Motor neuron (in vitro differentiated cells): ENCODE results near the gene TTN. TPM values are rescaled to one million over a fixed set of nuclear protein-coding genes. Genes with fewer than 3 reads are reported as not detected.

Experiments used
- ATAC-seq, 8 experiments: fragments of 200-7000 bp; cut with Tn5 transposase; replicated peaks in 6 of 8; 2 replicates each; pipeline ENCODE4 v1.8.0; 2021; ENCODE audit warnings: mild to moderate bottlenecking in 8 of 8, moderate library complexity in 8 of 8
- H3K27ac ChIP-seq, 2 donors: fragments of 250-450 bp; sonication (Bioruptor Pico); 2 replicates each; pipeline ENCODE4 v1.9.0; 2021; ENCODE audit warnings: antibody characterized with exemption in 2 of 2, mild to moderate bottlenecking in 2 of 2, moderate library complexity in 1 of 2
- H3K4me1 ChIP-seq, 2 donors: fragments of 250-450 bp; sonication (Bioruptor Pico); replicated peaks in 1 of 2; 2 replicates each; pipeline ENCODE4 v1.6.1; 2021; ENCODE audit warnings: antibody characterized with exemption in 2 of 2, mild to moderate bottlenecking in 2 of 2, moderate library complexity in 1 of 2
- H3K4me3 ChIP-seq, 5 donors: fragments of 250-450 bp; sonication (Bioruptor Pico); 2 replicates each; pipeline ENCODE4 v1.9.0; 2021; ENCODE audit warnings: antibody characterized with exemption in 5 of 5, mild to moderate bottlenecking in 5 of 5, moderate library complexity in 4 of 5
- WGBS, 10 experiments: fragments of 450-650 bp; shearing (Covaris generic); methylation state at CpG; one replicate each; pipeline ENCODE4 v1.0.0; 2022; 5-methylcytosine and 5-hydroxymethylcytosine counted together
- in situ Hi-C, 9 experiments: fragments of 400-800 bp; cut with MboI; loops; one replicate each; pipeline ENCODE4 v1.15.0; 2021; ENCODE audit warnings: low sequenced_read_pairs in 9 of 9, low pct_unique_long_range_greater_than_20kb in 2 of 9; ENCODE audit not compliant: unreplicated experiment in 9 of 9
- total RNA-seq, 8 experiments: library from RNA; unstranded; fragments of 300-600 nt; gene quantifications; 2 replicates each; pipeline versions ENCODE4 v1.2.3 to v1.2.4, GENCODE V29; 2022

Gene TTN
- total RNA-seq, 8 experiments from 2014 or later = 0.27 to 2.1 (median 0.90) TPM

DNA sequence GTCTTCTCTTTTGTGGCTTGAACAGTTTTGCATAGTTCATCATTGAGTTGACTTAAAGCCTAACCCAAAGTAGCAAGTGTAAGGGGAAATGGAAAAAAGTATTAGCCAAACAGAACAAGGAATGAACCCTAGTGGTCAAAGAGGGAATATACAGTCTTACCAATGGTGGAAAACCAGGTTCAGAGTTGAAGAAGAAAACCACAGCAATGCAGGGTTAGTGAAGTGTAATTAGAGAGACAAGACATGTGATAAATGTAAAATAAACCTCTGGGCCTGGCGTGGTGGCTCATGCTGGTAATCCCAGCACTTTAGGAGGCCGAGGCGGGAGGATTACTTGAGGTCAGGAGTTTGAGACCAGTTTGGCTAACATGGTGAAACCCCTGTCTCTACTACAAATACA is 2.4 kb downstream of the TTN start:
- H3K4me3 ChIP-seq = no peak overlapping the region
- 43 to 100% (median 80%) methylated on average over 1 to 3 of the region's 3 CpGs; no CpG with 5 or more reads in 3 of the 10 experiments for WGBS, 10 experiments
- no peaks in the 10 kb centered on the region for H3K4me1 ChIP-seq
- peak in 2 of 8 experiments; percentile 27 to 45 for ATAC-seq
- in situ Hi-C loops = no loop called here
- no peak overlapping the region for H3K27ac ChIP-seq

DNA sequence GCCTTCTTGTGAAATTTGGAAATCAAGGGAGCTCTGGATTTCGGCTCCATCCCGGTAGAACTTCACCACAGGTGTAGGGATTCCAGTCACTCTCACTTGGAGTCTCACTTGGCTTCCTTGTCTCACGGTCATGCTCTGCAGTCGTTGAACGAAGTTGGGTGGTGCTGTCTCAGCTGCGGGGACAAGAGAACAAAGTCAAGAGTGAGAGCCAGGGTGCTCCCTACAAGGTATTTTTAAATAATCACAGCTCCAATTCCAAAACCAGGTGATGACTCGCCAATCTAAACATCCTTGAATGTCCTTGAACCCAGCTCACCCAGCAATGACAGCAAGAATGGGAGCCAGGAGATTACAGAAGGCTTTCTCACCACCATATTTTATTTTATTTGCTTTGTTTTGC is 6.7 kb downstream of the TTN start:
- Histone ChIP-seq H3K4me1 (no peaks in the 10 kb centered on the region), H3K4me3 (no peak overlapping the region), H3K27ac (no peak overlapping the region)
- WGBS, 10 experiments = 20 to 100% (median 80%) methylated on average over 1 to 7 of the region's 7 CpGs; no CpG with 5 or more reads in 1 of the 10 experiments
- no peak for ATAC-seq
- in situ Hi-C loops = no loop called here

DNA sequence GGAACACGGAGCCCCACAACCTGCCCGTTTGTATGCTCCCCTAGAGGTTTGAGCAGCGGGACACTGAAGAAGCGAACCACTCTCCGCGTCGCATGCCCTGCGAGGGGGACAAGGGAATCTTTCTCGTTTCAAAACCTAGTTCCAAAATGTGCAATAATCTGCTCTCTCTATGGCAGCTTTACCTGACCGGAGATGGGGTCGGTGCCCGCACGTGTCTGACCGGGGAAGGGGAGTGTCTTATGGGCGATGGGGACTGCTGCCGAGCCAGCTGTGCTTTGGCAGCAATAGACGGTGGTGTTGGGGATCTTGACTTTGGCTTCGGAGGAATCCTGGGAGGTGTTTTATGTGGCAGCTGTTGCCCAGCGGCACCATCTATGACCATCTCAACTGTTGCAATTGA is 7.9 kb downstream of the TTN start:
- ATAC-seq = no peak
- WGBS, 10 experiments = 53 to 100% (median 96%) methylated on average over 1 to 13 of the region's 19 CpGs; no CpG with 5 or more reads in 3 of the 10 experiments
- H3K4me3 ChIP-seq = no peak overlapping the region
- H3K4me1 ChIP-seq = no peaks in the 10 kb centered on the region
- H3K27ac ChIP-seq = no peak overlapping the region
- in situ Hi-C loops = loop anchor here in 5 of 9 experiments (10.0 to 25.0 kb wide), 5 partner anchors 335 to 963 kb away; no protein-coding TSS in a partner anchor

DNA sequence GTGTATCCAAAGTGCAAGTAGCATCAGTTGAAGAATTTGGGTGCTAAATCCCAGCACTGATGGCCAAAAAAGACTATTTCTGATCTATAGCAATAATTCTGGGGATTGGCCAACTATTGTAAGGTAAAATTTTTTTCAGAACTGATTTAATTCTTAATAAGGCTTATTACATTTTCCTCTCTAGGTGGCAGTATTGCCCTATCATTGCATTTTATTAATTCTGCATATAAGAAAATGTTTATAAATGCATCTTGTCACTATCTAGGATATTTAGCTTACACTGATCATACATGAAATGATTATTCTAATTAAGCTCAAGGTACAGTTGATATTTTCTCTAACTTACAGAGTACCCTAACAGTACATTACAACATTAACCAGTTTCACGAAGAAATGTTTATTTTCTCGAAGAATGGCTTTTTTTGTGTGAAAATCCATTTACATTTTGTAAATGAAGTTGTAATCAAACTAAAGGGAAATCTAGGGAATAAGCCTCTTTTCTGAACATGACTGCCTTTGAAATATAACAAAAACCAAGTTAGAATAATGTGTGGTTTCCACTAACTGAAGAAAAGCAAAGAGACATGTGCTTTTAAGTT is 11.0 kb downstream of the TTN start:
- no peak for ATAC-seq
- in situ Hi-C loops = loop anchor here in 5 of 9 experiments (10.0 to 25.0 kb wide), 5 partner anchors 339 to 966 kb away; no protein-coding TSS in a partner anchor
- no peak overlapping the region for H3K4me3 ChIP-seq
- no peaks in the 10 kb centered on the region for H3K4me1 ChIP-seq
- H3K27ac ChIP-seq = no peak overlapping the region
- WGBS, 10 experiments = 37 to 100% (median 93%) methylated on average over 1 to 2 of the region's 2 CpGs

DNA sequence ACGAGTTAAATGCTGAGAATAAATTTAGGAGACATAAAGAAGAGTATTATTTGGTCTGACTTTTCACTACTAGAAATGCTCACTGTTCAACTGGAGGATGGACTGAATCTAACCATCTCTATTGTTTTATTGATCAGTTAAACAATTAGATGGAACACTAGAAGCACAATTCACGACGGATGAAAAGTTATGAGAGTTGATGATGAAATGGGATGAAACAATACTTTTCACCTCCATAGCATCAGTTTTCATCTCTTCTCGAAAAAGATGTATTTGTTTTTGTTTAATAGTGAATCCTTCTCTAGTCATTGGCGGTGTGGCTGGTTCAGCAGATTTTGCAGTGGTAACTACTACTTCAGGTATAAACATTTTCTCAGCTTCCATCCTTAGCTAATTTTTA is 19.3 kb downstream of the TTN start:
- WGBS, 10 experiments = 48 to 94% (median 80%) methylated on average over 2 to 5 of the region's 5 CpGs
- Histone ChIP-seq H3K4me1 (no peaks in the 10 kb centered on the region), H3K4me3 (no peak overlapping the region), H3K27ac (no peak overlapping the region)
- ATAC-seq = no peak
- in situ Hi-C loops = loop anchor here in 4 of 9 experiments (25.0 kb wide), 4 partner anchors 349 to 974 kb away; no protein-coding TSS in a partner anchor

DNA sequence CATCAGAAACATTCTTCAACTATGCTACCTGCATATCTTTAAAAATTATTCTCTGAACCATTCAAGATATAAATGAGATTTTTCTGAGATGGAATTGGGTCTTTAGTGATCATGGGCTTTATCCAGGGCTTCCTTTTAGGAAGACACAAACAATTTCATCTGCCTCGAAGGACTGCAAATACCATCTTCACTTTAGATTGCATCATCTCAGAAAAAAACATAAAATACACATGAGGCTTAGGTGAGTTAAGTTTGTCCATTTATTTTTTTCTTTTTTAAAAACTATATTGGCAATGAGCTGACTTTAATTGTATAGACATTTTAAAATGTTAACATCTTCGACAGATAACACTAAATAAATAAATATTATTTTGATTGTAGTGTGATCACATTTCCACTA is 20.1 kb downstream of the TTN start:
- no peak overlapping the region for H3K27ac ChIP-seq
- H3K4me1 ChIP-seq = no peaks in the 10 kb centered on the region
- WGBS, 10 experiments = 41 to 100% (median 83%) methylated on average over 2 of the region's 2 CpGs
- no peak for ATAC-seq
- H3K4me3 ChIP-seq = no peak overlapping the region
- in situ Hi-C loops = loop anchor here in 4 of 9 experiments (25.0 kb wide), 4 partner anchors 350 to 975 kb away; no protein-coding TSS in a partner anchor

DNA sequence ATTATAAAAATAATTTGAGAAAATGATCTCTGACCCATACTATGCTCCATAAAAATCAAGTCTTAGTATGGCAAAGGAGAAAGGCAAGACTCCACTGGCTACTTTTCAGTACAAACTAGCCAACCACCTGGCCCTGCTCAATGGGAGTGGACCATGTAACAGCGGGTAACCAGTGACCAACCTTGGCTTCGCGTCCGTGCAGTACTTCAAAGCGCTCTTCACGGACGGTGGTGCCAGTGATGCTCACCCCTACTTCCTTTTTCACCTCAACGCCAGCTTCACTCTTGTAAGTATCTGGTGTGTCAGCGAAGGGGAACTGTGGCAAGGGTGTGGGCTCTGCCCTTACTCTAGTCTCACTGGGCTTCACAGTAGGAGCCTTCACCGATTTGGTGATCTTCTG is 23.3 kb downstream of the TTN start:
- in situ Hi-C loops = loop anchor here in 4 of 9 experiments (25.0 kb wide), 4 partner anchors 353 to 978 kb away; no protein-coding TSS in a partner anchor
- Histone ChIP-seq H3K4me1 (no peaks in the 10 kb centered on the region), H3K27ac (no peak overlapping the region), H3K4me3 (no peak overlapping the region)
- ATAC-seq = no peak
- 81 to 100% (median 95%) methylated on average over 1 to 10 of the region's 10 CpGs; no CpG with 5 or more reads in 3 of the 10 experiments for WGBS, 10 experiments

DNA sequence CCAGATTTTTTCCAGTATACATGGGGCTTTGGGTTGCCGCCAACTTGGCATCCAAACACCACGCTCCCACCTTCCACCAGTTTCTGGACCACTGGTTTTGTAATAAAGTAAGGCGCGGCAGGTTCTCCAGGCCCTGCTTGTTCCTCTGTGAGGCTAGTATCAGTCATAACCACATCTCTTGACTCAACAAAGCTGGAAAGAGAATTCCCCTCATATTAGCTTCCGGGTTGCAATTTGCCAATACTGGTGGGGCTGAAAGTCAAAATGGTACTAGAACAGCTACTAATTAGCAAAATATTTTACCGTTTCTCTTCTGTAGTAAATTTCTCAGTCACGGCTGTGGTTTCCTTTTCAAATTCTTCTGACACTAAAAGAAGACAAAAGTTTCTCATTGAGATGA is 25.0 kb downstream of the TTN start:
- ATAC-seq = no peak
- 57 to 100% (median 93%) methylated on average over 1 to 7 of the region's 7 CpGs; no CpG with 5 or more reads in 2 of the 10 experiments for WGBS, 10 experiments
- in situ Hi-C loops = loop anchor here in 4 of 9 experiments (25.0 kb wide), 4 partner anchors 355 to 980 kb away; no protein-coding TSS in a partner anchor
- H3K27ac ChIP-seq = no peak overlapping the region
- no peaks in the 10 kb centered on the region for H3K4me1 ChIP-seq
- no peak overlapping the region for H3K4me3 ChIP-seq

DNA sequence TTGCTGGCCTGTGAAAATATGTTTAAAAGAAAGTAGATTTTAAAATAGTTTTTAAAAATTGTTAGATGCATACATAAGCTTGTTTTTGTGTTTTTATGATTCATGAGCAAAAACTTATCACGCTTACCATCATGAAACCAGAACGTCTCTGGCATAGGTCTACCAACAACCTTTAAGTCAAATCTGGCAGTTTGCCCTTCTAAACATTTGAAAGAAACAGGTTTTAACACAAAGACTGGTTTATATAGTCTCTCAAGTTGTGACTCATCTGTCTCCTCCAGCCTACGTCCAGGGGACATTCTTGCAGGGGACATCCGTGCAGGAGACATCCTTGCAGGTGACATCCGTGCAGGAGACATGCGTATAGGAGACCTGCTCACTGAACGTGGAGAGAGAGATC is 29.6 kb downstream of the TTN start:
- no peak overlapping the region for H3K27ac ChIP-seq
- no peak overlapping the region for H3K4me3 ChIP-seq
- no peaks in the 10 kb centered on the region for H3K4me1 ChIP-seq
- in situ Hi-C loops = loop anchor here in 4 of 9 experiments (25.0 kb wide), 4 partner anchors 360 to 985 kb away; no protein-coding TSS in a partner anchor
- 25 to 100% (median 69%) methylated on average over 2 to 7 of the region's 7 CpGs for whole genome bisulfite sequencing, 10 experiments
- no peak for ATAC-seq

DNA sequence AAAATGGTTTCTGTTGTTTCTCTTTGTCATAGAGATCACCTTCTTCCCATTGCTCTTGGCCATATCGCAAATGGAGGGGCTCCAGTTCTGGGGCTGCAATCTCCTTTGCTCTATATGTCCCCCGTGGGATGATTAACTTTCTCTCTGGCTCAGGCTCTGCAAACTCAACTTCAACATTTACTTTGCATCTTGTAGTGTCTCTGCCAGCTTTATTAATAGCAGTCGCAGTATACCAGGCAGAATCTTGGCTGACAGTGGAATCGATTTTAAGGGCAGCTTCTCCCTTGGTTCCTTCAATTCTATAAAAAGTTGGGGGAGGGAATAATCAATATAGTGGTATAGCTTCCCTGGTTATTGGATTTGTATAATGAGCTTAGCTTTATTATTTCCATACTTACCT is 30.5 kb downstream of the TTN start:
- ATAC-seq = no peak
- H3K27ac ChIP-seq = no peak overlapping the region
- in situ Hi-C loops = loop anchor here in 4 of 9 experiments (25.0 kb wide), 4 partner anchors 361 to 986 kb away; no protein-coding TSS in a partner anchor
- H3K4me1 ChIP-seq = no peaks in the 10 kb centered on the region
- WGBS, 10 experiments = 0 to 94% (median 78%) methylated on average over 1 to 4 of the region's 4 CpGs; no CpG with 5 or more reads in 1 of the 10 experiments
- H3K4me3 ChIP-seq = no peak overlapping the region

DNA sequence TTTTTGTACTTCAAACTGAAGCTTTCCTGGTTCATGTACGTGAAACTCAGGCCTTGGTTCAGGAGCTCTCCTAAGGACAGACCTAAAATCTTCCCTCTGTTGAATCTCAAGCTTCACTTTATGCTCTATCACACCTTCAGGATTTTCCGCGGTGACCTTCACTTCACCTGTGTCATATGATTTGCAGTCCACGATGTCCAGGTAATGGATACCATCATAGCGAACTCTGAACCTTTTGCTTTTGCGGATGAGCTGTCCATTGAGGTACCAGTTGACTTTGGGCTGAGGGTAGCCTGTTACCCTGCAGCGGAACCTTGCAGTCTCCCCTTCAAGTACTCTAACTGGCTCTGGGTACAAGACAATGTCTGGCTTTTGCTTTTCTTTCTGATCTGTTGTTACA is 31.2 kb downstream of the TTN start:
- no peak for ATAC-seq
- Histone ChIP-seq H3K4me3 (no peak overlapping the region), H3K4me1 (no peaks in the 10 kb centered on the region), H3K27ac (no peak overlapping the region)
- 60 to 100% (median 88%) methylated on average over 1 to 7 of the region's 7 CpGs; no CpG with 5 or more reads in 1 of the 10 experiments for WGBS, 10 experiments
- in situ Hi-C loops = loop anchor here in 4 of 9 experiments (25.0 kb wide), 4 partner anchors 361 to 986 kb away; no protein-coding TSS in a partner anchor

DNA sequence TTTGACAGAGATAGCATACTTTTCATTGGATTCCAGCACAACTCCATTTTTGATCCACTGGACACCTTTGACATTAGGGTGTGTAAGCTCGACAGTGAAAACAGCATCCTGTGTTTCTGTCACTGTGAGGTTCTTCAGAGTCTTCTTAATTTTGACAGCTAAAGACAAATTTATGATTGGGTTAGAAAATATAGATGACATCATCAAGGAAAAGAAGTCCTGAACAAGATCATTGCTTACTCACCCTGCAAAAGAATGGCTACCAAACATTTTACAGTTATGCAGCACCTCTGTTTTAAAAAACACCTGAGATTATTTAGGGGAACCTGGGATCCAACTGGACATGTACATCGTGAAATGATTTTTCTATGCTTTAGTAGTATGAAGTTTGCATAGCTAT is 36.7 kb downstream of the TTN start:
- in situ Hi-C loops = no loop called here
- no peak overlapping the region for H3K27ac ChIP-seq
- WGBS, 10 experiments = 31 to 89% (median 67%) methylated on average over 1 to 2 of the region's 2 CpGs; no CpG with 5 or more reads in 1 of the 10 experiments
- ATAC-seq = no peak
- no peaks in the 10 kb centered on the region for H3K4me1 ChIP-seq
- no peak overlapping the region for H3K4me3 ChIP-seq

DNA sequence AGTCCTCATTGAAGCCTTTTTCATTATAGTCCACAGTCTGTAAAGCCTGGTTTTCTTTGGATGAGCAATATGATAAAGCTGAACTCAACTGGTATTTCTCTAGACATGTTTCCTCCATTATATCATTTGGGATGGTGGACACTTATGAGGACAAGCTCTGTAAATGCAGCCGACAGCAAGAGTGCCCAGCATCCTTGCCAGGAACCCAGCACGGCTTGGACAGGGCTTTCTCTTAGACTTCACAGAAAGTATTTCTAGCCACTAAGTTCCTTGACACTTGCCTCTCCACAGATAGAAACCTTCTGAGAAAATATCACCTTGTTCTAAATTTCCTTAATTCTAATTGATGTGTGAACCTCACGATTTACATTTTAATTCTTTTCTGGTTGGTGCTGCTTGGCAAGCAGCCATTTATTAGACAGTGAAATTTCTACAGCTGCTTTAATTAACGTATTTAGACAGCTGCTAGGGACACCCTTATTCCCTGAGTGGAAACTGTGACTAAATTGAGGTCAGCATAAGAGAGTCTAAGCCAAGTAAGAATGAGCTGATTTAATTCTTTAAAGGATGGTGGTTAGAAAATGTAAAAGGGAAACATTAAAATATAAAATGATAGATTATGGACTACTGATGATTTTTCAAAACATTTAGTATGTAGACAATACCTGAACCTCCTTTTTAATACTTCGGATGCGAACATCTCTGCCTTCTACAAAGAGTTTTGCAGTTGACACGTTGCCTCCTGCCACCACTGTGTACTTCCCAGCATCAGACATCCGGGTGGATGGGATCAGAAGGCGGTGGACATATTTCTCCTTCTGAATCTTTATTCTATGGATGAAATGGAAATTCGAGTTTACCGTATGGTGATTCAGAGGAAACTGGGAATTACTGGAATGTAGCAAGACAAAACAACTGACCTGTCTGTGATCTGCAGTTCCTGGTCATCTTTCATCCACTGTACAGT is 39.8 kb downstream of the TTN start:
- peak in 1 of 8 experiments; percentile 29 for ATAC-seq
- H3K4me3 ChIP-seq = no peak overlapping the region
- no peaks in the 10 kb centered on the region for H3K4me1 ChIP-seq
- in situ Hi-C loops = no loop called here
- WGBS, 10 experiments = 45 to 95% (median 58%) methylated on average over 2 to 11 of the region's 11 CpGs
- no peak overlapping the region for H3K27ac ChIP-seq
